Measurements from ENCODE around the gene FARSA. TPM values are rescaled to one million over a fixed set of nuclear protein-coding genes. Genes with fewer than 3 reads are reported as not detected.
A peak's percentile ranks its signal among the peaks of the same experiment; 100 is the strongest.

Gene FARSA
- total and polyA plus RNA-seq, 3 donors from 2014 or later, result 53.8 to 65.3 (median 55.1) TPM

DNA sequence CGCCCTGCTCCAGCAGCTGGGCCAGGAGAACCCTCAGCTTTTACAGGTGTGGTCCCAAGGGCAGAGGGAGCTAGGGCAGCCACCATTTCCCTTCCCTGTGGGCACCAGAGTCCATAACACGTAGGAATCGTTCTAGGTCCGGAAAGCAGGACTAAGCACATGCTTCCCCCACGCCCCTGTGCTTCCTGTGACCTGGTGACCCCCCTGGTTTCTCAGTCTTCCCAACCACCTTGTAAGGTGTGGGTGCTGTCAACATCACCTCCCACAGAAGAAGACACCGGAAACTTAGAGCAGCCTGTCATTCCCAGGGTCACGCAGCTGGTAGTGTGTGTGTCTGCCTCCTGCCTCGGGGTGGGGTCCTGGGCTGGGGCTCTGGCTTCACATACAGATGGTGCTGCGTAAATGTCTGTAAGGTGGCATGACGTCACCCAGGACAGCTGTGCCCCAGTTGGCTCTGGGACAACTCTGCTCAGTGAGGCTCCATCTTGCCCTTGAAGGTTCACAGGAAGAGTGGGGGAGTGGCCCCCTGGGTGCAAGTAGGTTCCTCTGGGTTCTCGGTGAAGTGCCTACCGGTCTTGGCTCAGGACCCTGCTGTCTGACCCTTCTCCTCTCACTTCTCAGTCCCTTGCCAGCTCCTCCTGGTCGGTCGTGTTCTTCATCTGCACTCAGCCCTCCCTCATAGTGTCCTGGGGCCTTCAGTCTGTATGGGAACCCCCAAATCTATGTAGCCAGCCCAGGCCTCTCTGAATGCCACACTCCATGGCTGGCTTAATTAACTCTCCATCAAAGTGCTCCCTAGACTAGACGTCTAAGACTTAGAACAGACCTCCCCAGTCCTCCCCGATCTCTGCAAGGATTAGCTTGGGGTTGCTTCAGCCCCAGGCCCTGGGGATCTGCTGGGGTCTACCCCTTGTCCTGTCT lies 16.1 kb upstream of the FARSA start:
- H3K4me1 ChIP-seq, result peaks cover 19% of the 10 kb centered on the region
- DNase-seq, result no peak
- intact Hi-C loops (cut with DNase I; ENCODE audit: low total_unique reads), result no loop called here
- TF ChIP-seq, protein P1, sequence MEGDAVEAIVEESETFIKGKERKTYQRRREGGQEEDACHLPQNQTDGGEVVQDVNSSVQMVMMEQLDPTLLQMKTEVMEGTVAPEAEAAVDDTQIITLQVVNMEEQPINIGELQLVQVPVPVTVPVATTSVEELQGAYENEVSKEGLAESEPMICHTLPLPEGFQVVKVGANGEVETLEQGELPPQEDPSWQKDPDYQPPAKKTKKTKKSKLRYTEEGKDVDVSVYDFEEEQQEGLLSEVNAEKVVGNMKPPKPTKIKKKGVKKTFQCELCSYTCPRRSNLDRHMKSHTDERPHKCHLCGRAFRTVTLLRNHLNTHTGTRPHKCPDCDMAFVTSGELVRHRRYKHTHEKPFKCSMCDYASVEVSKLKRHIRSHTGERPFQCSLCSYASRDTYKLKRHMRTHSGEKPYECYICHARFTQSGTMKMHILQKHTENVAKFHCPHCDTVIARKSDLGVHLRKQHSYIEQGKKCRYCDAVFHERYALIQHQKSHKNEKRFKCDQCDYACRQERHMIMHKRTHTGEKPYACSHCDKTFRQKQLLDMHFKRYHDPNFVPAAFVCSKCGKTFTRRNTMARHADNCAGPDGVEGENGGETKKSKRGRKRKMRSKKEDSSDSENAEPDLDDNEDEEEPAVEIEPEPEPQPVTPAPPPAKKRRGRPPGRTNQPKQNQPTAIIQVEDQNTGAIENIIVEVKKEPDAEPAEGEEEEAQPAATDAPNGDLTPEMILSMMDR (IDR thresholded peaks at IDR 0.05), result no peak
- TF ChIP-seq POLR2A (IDR thresholded peaks at IDR 0.05), result no peak
- no peaks in the 10 kb centered on the region for H3K27me3 ChIP-seq
- 65 to 77% methylated on average over 15 to 16 of the region's 16 CpGs for WGBS, 2 donors
- no peaks in the 10 kb centered on the region for H3K36me3 ChIP-seq (ENCODE audit: low read depth, missing control alignments)
- H3K27ac ChIP-seq, result no peak overlapping the region
- no peaks in the 10 kb centered on the region for H3K9me3 ChIP-seq
- H3K4me3 ChIP-seq, result no peak overlapping the region

DNA sequence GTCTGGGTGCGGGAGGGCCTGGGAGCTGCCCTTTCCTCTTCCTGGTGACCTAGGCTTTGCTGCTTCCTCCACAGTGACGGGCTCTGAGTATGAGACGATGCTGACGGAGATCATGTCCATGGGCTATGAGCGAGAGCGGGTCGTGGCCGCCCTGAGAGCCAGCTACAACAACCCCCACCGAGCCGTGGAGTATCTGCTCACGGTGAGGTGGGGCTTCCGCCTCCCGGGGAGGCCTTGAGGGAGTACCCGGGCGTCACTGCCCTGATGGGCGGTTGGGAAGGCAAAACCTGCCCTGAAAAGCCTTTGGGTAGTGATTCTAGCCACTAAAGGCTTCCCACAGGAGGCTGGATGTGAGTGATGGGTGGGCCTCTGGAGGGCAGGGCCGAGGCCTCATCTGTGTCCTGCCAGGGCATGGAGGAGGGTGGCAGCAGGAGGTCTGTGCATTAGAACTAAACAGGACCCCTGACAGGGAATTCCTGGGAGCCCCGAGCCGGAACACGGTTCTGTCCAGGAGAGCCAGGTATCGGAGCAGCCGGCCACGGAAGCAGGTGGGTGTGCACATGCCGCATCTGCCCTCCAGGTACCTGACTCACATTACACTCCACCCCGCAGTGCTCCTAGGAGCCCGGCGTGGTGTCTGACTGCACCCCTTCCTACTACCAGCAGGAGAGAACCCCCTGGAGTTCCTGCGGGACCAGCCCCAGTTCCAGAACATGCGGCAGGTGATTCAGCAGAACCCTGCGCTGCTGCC lies 15.3 kb upstream of the FARSA start:
- intact Hi-C loops (cut with DNase I; ENCODE audit: low total_unique reads), result no loop called here
- H3K36me3 ChIP-seq (ENCODE audit: low read depth, missing control alignments), result no peaks in the 10 kb centered on the region

DNA sequence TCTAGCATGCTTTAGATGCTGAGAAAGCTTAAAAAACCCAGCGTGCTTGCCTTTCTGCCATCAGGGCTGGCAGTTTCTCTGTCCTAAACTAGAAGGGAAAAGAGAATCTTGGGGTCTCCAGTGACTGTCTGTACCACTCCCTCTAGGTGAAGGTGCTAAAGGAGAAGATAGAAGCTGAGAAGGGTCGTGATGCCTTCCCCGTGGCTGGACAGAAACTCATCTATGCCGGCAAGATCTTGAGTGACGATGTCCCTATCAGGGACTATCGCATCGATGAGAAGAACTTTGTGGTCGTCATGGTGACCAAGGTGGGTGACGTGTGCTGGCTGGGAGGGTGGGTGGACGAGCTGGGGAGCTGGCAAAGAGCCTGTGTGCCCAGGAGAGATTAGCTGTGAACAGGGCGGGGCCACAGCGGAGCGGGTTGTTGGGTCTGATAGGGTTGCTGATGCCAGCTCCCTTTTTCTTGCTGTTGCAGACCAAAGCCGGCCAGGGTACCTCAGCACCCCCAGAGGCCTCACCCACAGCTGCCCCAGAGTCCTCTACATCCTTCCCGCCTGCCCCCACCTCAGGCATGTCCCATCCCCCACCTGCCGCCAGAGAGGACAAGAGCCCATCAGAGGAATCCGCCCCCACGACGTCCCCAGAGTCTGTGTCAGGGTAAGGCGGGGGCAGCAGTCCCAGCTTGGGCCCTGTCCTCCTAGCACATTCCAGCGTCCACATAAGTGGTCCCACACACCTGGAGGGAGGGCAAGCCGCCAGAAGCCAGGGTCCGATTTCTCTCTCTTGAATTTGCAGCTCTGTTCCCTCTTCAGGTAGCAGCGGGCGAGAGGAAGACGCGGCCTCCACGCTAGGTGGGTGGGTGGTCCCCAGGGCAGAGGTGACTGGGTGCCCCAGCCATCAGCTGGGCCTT lies 14.4 kb upstream of the FARSA start:
- 80 to 88% methylated on average over 15 to 26 of the region's 28 CpGs for WGBS, 2 donors
- peaks cover 9% of the 10 kb centered on the region for H3K4me1 ChIP-seq
- H3K9me3 ChIP-seq, result no peaks in the 10 kb centered on the region
- intact Hi-C loops (cut with DNase I; ENCODE audit: low total_unique reads), result no loop called here
- no peak overlapping the region for H3K27ac ChIP-seq
- H3K4me3 ChIP-seq, result no peak overlapping the region
- H3K27me3 ChIP-seq, result no peaks in the 10 kb centered on the region
- DNase-seq, result no peak
- TF ChIP-seq, protein P1 (IDR thresholded peaks at IDR 0.05), result no peak
- no peak for TF ChIP-seq POLR2A (IDR thresholded peaks at IDR 0.05)
- no peaks in the 10 kb centered on the region for H3K36me3 ChIP-seq (ENCODE audit: low read depth, missing control alignments)

More for the DNA sequence above, 15.3 kb upstream of the FARSA start:
- WGBS, 2 donors, result 89 to 93% methylated on average over 18 to 26 of the region's 30 CpGs
- Histone ChIP-seq H3K4me1 (peaks cover 17% of the 10 kb centered on the region), H3K4me3 (no peak overlapping the region), H3K9me3 (no peaks in the 10 kb centered on the region), H3K27ac (no peak overlapping the region), H3K27me3 (no peaks in the 10 kb centered on the region)
- TF ChIP-seq POLR2A (IDR thresholded peaks at IDR 0.05), result no peak
- TF ChIP-seq, protein P1 (IDR thresholded peaks at IDR 0.05), result no peak
- DNase-seq, result no peak

DNA sequence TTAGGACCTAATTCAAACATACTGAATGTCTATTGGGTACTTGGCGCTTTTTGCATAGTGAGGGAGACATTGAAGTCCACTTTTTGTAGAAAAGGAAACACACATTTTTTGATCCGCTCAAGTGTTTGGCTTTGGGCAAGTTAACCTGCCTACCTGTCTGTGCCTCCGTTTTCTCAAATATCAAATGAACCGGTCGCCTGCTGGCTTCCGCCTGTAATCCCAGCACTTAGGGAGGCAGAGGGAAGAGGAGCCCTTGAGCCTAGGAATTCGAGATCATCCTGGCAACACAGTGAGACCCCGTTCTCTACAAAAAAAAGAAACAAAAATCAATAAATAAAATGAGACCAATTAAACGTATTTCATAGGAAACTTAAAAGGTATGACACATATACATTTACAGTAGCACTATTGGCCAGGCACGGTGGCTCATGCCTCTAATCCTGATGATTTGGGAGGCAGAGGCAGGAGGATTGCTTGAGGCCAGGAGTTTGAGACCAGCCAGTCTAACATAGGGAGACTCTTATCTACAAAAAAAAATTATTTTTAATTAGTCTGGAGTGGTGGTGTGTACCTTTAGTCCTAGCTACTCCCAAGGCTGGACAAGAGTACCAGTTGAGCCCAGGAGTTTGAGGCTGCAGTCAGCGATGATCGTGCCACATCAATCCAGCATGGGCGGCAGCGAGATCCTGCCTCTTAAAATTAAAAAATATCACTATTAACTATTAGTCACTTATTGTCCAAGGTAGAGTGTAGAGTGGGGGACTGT lies 13.4 kb upstream of the FARSA start:
- peak overlapping the region; percentile 94 to 95 for H3K27ac ChIP-seq
- H3K9me3 ChIP-seq, result no peaks in the 10 kb centered on the region
- H3K27me3 ChIP-seq, result no peaks in the 10 kb centered on the region
- 54 to 57% methylated on average over 14 of the region's 14 CpGs for WGBS, 2 donors
- no peak for DNase-seq
- TF ChIP-seq POLR2A (IDR thresholded peaks at IDR 0.05), result no peak
- TF ChIP-seq, protein P1 (IDR thresholded peaks at IDR 0.05), result no peak
- intact Hi-C loops (cut with DNase I; ENCODE audit: low total_unique reads), result no loop called here
- no peaks in the 10 kb centered on the region for H3K36me3 ChIP-seq (ENCODE audit: low read depth, missing control alignments)
- H3K4me1 ChIP-seq, result peaks cover 7% of the 10 kb centered on the region
- peak overlapping the region; percentile 98 for H3K4me3 ChIP-seq
